Aorta (tissue), 5 donors: Measurements from ENCODE around the gene MOB3C. TPM values are rescaled to one million over a fixed set of nuclear protein-coding genes. Genes with fewer than 3 reads are reported as not detected.
"Not testable (repeated sequence)": the region's sequence is repeated elsewhere in the genome, so short reads cannot be mapped to it uniquely, and the experiment has no call there.

Experiments
- ATAC-seq: fragments of 200-7000 bp; cut with Tn5 transposase; one replicate; pipeline ENCODE4 v1.9.1; 2022; ENCODE audit warnings: moderate library complexity; ENCODE audit not compliant: low FRiP score
- DNase-seq, 2 donors: peaks; one replicate each; pipeline ENCODE4 v3.0.0-alpha.2; 2020
- H3K27ac ChIP-seq, 2 donors: one replicate each; pipeline ENCODE4 v1.5.1; 2013; ENCODE audit warnings: low read length in 2 of 2, mild to moderate bottlenecking in 2 of 2, moderate library complexity in 2 of 2, control low read depth in 1 of 2, inconsistent platforms in 1 of 2, low read depth in 1 of 2
- H3K27me3 ChIP-seq, 2 donors: one replicate each; pipeline ENCODE4 v1.6.1; 2013; ENCODE audit warnings: control low read depth in 1 of 2, low read length in 1 of 2, mild to moderate bottlenecking in 1 of 2, moderate library complexity in 1 of 2; ENCODE audit not compliant: insufficient read depth in 2 of 2, control insufficient read depth in 1 of 2
- H3K36me3 ChIP-seq, 2 donors: one replicate each; pipeline ENCODE4 v1.6.1; 2013; ENCODE audit warnings: control low read depth in 1 of 2, low read length in 1 of 2, mild to moderate bottlenecking in 1 of 2; ENCODE audit not compliant: insufficient read depth in 2 of 2, control insufficient read depth in 1 of 2
- H3K4me1 ChIP-seq, 2 donors: one replicate each; pipeline ENCODE4 v1.6.1; 2013; ENCODE audit warnings: low read length in 2 of 2, control low read depth in 1 of 2, mild to moderate bottlenecking in 1 of 2, moderate library complexity in 1 of 2; ENCODE audit not compliant: insufficient read depth in 2 of 2, control insufficient read depth in 1 of 2
- H3K4me3 ChIP-seq, 2 donors: one replicate each; pipeline ENCODE4 v1.5.1; 2013; ENCODE audit warnings: low read length in 2 of 2, control low read depth in 1 of 2, mild to moderate bottlenecking in 1 of 2
- H3K9me3 ChIP-seq: one replicate; pipeline ENCODE4 v1.6.1; 2013; ENCODE audit warnings: mild to moderate bottlenecking, low read length; ENCODE audit not compliant: control insufficient read depth
- WGBS, 2 donors: extraction: QIAGEN DNeasy Blood & Tissue Kit; methylation state at CpG; one replicate each; pipeline ENCODE4 v1.1.7; 2013; 5-methylcytosine and 5-hydroxymethylcytosine counted together
- intact Hi-C, 2 donors: fragments of 100-400 bp; cut with DNase I; formaldehyde crosslinking; loops; one replicate each; pipeline versions ENCODE4 v1.14.2 to v1.15.0; 2022
- polyA plus RNA-seq, 2 donors: library from polyadenylated mRNA; stranded (reverse); fragments of 200-250 nt; gene quantifications; one replicate each; pipeline ENCODE4 v1.2.3, GENCODE V29; 2013
- total RNA-seq, 2 donors: library from RNA; stranded (reverse); fragmentation: NEBNext Ultra II Directional; extraction: Animal tissue kit (Norgen Biotek cat#: 25700); gene quantifications; one replicate each; pipeline ENCODE4 v1.2.1, GENCODE V29; 2021
- donor health status: healthy with polysubstance abuse.
- donor health status: Bipolar disorder and iron deficiency.
- donor health status: DM: no; HTN: no; CAD: no.
- donor health status: DM: no; HTN: no; CAD: no.
- donor health status: DM: yes; HTN: yes; CAD: no.

MOB3C gene
- total and polyA plus RNA-seq, 4 donors: 14.8 to 31.2 (median 20.5) TPM

DNA sequence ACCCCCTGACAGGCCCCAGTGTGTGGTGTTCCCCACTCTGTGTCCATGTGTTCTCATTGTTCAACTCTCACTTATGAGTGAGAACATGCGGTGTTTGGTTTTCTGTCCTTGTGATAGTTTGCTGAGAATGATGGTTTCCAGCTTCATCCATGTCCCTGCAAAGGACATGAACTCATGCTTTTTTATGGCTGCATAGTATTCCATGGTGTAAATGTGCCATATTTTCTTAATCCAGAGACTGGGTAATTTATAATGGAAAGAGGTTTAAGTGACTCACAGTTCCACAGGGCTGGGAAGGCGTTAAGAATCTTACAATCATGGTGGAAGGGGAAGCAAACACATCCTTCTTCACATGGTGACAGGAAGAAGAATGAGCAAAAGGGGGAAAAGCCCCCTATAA, 38.1 kb upstream of the MOB3C start:
- 96 to 100% methylated on average over 2 of the region's 2 CpGs for WGBS, 2 donors
- intact Hi-C loops, H3K9me3 ChIP-seq, ATAC-seq, DNase-seq, H3K36me3 ChIP-seq, H3K27ac ChIP-seq, H3K4me1 ChIP-seq, H3K27me3 ChIP-seq, H3K4me3 ChIP-seq: not testable (repeated sequence)

DNA sequence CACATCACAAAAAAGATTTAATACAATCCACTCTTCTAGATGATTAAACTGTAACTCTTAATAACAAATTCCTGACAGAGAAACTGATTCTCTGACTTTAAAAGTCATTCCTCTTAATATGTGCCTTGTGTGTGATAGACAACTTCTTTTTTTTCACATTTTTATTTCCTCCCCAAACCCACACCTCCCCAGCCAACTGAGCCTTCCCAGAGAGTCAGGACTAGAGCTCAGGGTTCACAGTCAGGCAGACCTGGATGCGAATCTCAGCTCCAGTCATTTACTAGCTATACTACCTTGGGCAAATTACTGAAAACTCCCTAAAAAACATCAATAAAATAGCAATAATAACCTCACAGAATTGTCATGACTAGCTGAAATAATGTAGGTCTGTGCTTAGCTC, 37.4 kb upstream of the MOB3C start:
- Histone ChIP-seq H3K36me3 (peaks cover 3 to 8% of the 10 kb centered on the region in 2 donors), H3K9me3 (no peaks in the 10 kb centered on the region), H3K4me3 (no peak overlapping the region), H3K27ac (no peak overlapping the region), H3K4me1 (no peaks in the 10 kb centered on the region), H3K27me3 (no peaks in the 10 kb centered on the region)
- intact Hi-C loops: no loop called here
- 89 to 94% methylated on average over 1 of the region's 1 CpG for WGBS, 2 donors
- DNase-seq (no peak), ATAC-seq (no peak)

DNA sequence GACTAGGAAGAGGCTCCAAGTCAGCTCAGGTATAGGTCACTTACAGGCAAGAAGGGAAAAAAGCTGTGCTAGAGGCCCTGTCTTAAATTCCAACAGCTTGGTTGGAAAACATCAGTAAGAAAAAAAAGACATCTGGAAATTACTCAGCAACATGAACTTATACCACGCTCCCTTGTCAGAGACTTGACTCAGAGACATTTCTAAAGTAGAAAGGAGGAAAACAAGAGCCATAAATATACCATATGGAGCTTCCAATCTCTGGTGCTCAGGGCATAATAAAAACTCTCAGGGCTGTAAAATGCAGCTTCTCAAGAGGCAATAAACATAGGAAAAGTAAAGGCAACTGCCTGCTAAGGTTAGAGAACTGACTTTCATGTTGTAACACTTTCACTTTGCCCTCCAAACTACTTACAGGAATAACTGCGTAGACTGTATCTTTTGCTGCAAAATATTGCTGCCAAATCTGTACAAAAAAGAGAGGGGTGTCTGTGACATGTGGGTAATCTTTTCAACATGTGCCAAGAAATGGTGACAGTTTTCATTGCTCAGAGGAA, 36.9 kb upstream of the MOB3C start:
- Histone ChIP-seq H3K4me1 (no peaks in the 10 kb centered on the region), H3K4me3 (no peak overlapping the region), H3K27ac (no peak overlapping the region), H3K36me3 (peaks cover 3 to 8% of the 10 kb centered on the region in 2 donors), H3K27me3 (no peaks in the 10 kb centered on the region), H3K9me3 (no peaks in the 10 kb centered on the region)
- intact Hi-C loops: no loop called here
- ATAC-seq: no peak
- no peak for DNase-seq
- WGBS, 2 donors: 56 to 58% methylated on average over 2 of the region's 2 CpGs

DNA sequence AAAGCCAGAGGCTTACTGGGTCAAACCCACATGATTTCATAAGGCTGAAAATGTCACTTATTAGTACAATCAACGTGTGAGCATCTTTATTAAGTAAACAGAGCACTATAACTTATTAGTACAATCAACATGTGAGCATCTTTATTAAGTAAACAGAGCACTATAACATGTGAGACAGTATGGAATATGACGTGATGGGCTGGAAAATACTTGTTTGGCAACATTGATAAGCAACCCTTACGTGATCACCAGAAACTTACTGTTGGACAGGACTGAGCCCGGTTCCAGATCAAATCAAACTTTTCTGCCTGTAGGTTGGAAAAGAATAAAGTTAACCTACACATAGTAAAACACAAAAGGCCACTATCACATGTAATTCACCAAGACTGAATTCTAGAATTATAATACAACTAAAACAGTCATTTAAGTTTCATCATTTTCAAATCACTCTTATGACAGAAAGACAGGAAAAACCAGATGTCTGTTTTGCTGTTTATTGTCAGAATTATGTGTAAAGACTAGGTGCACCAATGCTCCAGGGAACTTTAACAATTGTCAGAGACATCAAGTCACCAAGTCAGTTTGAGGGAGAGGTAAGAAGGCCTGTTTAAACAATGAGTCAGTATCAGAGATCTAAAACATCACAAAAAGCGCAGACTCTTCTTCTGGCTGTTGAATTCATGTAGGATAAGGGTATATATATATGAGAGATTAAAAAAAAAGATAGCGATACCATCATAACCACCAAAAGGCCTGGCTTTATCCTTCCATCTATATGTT, 35.9 kb upstream of the MOB3C start:
- H3K36me3 ChIP-seq: peaks cover 3 to 8% of the 10 kb centered on the region in 2 donors
- DNase-seq (no peak), ATAC-seq (no peak)
- intact Hi-C loops: no loop called here
- no peak overlapping the region for H3K27ac ChIP-seq
- H3K4me3 ChIP-seq: no peak overlapping the region
- 71 to 75% methylated on average over 6 of the region's 6 CpGs for WGBS, 2 donors
- no peaks in the 10 kb centered on the region for H3K9me3 ChIP-seq
- no peaks in the 10 kb centered on the region for H3K4me1 ChIP-seq
- H3K27me3 ChIP-seq: no peaks in the 10 kb centered on the region

DNA sequence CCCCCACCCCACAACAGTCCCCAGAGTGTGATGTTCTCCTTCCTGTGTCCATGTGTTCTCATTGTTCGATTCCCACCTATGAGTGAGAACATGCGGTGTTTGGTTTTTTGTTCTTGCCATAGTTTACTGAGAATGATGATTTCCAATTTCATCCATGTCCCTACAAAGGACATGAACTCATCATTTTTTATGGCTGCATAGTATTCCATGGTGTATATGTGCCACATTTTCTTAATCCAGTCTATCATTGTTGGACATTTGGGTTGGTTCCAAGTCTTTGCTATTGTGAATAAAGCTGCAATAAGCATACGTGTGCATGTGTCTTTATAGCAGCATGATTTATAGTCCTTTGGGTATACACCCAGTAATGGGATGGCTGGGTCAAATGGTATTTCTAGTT, 34.5 kb upstream of the MOB3C start:
- H3K4me1 ChIP-seq, H3K27ac ChIP-seq, intact Hi-C loops, H3K36me3 ChIP-seq, ATAC-seq, DNase-seq, H3K27me3 ChIP-seq, H3K4me3 ChIP-seq, H3K9me3 ChIP-seq: not testable (repeated sequence)
- 90 to 91% methylated on average over 3 of the region's 3 CpGs for WGBS, 2 donors

DNA sequence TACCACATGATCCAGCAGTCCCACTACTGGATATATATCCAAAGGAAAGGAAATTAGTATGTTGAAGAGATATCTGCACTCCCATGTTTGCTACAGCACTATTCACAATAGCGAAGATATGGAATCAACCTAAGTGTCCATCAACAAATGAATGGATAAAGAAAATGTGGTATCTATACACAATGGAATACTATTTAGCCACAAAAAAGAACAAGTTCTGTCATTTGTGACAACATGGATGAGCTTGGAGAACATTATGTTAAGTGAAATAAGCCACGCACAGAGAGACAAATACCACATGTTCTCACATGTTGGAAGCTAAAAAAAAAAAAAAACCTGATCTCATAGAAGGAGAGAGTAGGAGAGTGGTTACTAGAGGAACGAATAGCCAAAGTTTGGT, 33.9 kb upstream of the MOB3C start:
- Histone ChIP-seq H3K4me1 (no peaks in the 10 kb centered on the region), H3K4me3 (no peak overlapping the region), H3K27ac (no peak overlapping the region), H3K9me3 (no peaks in the 10 kb centered on the region), H3K27me3 (no peaks in the 10 kb centered on the region), H3K36me3 (peaks cover 8% of the 10 kb centered on the region in 2 donors)
- intact Hi-C loops: no loop called here
- WGBS, 2 donors: 98 to 100% methylated on average over 3 of the region's 3 CpGs
- no peak for ATAC-seq
- DNase-seq: no peak

DNA sequence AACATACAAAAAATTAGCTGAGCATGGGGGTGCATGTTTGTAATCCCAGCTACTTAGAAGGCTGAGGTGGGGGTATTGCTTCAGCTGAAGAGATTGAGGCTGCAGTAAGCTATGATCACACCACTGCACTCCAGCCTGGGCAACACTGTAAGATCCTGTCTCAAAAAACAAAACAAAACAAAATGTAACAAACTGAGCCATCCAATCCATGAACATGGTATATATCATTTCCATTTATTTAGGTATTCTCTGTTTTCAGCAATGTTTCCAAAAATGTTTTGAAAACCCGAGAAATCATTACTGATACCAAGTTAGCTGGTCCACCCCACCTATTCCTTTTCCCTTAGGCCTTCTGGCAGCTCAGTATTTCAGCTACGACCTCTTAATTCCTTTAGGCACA, 33.2 kb upstream of the MOB3C start:
- WGBS, 2 donors: 95 to 98% methylated on average over 2 of the region's 2 CpGs
- H3K36me3 ChIP-seq: peaks cover 8% of the 10 kb centered on the region in 2 donors
- no peak for ATAC-seq

DNA sequence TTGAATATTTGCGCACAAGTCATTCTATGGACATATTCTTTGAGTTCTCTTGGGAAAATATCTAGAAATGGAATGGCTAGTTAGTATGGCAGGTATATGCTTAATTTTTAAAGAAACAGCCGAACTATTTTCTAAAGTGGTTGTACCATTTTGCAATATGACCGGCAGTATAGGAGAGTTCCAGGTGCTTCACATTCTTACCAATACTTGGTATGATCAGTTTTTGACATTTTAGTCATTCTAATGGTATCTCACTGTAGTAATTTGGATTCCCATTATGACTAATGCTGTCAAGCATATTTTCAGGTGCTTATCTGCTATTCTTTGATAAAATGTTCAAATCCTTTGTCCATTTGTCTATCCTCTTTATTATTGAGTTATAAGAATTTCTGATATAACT, 31.0 kb upstream of the MOB3C start:
- ATAC-seq (no peak), DNase-seq (no peak)
- WGBS, 2 donors: 94 to 98% methylated on average over 3 of the region's 3 CpGs
- Histone ChIP-seq H3K27me3 (no peaks in the 10 kb centered on the region), H3K4me1 (peaks cover 0 to 2% of the 10 kb centered on the region in 2 donors), H3K4me3 (no peak overlapping the region), H3K9me3 (no peaks in the 10 kb centered on the region), H3K36me3 (peaks cover 7 to 10% of the 10 kb centered on the region in 2 donors), H3K27ac (no peak overlapping the region)
- intact Hi-C loops: no loop called here

More for the DNA sequence above, 33.2 kb upstream of the MOB3C start:
- H3K4me3 ChIP-seq: no peak overlapping the region
- no peaks in the 10 kb centered on the region for H3K4me1 ChIP-seq
- no peak overlapping the region for H3K27ac ChIP-seq
- no peaks in the 10 kb centered on the region for H3K27me3 ChIP-seq
- H3K9me3 ChIP-seq: no peaks in the 10 kb centered on the region
- DNase-seq: no peak
- intact Hi-C loops: no loop called here

DNA sequence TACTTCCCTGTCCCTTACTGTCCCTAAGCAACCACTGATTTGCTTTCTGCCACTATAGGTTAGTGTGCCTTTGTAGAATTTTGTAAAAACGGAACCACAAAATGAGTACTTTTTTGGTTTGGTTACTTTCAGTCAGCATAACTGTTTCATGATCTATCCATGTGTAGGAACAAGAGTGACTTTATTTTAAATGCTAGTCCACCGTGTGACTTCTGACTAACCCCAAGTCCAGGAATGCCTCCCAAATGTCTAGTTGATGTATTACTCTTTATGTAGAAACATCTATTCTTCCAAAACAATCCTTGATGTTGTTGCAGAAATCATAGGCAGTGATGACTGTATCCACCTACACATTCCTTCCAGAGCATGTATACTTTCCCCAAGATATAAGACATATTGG, 30.2 kb upstream of the MOB3C start:
- no peaks in the 10 kb centered on the region for H3K27me3 ChIP-seq
- no peak for ATAC-seq
- H3K4me1 ChIP-seq: peaks cover 0 to 2% of the 10 kb centered on the region in 2 donors
- peaks cover 7 to 10% of the 10 kb centered on the region in 2 donors for H3K36me3 ChIP-seq
- intact Hi-C loops: no loop called here
- H3K27ac ChIP-seq: no peak overlapping the region
- H3K4me3 ChIP-seq: no peak overlapping the region
- no peak for DNase-seq
- WGBS, 2 donors: 61 to 64% methylated on average over 2 of the region's 2 CpGs
- no peaks in the 10 kb centered on the region for H3K9me3 ChIP-seq
